Fibroblast of pulmonary artery (primary cell): ENCODE measurements around the gene KCNJ11.
A peak's percentile ranks its signal among the peaks of the same experiment; 100 is the strongest.

Source experiments
- DNase-seq: peaks from one replicate; pipeline ENCODE4 v3.0.0-alpha.2; 2010; ENCODE audit warnings: low read depth
- H3K4me3 ChIP-seq: replicated peaks from 2 replicates; pipeline ENCODE4 v1.5.1; 2011; ENCODE audit warnings: low read depth, mild to moderate bottlenecking, control low read depth, low read length, moderate library complexity
- TF ChIP-seq, protein P1 (sequence below): IDR thresholded peaks from 2 replicates; pipeline ENCODE4 v1.5.1; 2011; ENCODE audit warnings: mild to moderate bottlenecking, control low read depth, low read length, inconsistent platforms; ENCODE audit errors: missing control alignments

The KCNJ11 gene

DNA sequence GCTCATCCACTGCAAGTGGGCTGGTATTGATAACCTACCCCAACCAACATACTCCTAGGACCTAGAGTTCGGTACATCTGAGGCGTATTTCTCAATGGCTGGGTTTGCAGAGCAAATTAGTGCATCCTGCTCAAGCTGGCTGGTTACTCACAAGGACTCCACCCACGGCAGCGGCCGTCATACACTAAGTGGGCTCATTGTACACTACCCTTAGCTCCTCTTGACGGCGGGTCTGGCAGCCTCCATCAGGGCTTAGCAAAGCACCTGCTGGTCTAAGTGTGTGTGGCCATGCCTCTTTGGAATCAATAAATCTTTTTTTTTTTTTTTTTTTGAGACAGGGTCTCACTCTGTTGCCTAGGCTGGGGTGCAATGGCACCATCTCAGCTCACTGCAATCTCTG, 20.2 kb upstream of the KCNJ11 start:
- TF ChIP-seq, protein P1, sequence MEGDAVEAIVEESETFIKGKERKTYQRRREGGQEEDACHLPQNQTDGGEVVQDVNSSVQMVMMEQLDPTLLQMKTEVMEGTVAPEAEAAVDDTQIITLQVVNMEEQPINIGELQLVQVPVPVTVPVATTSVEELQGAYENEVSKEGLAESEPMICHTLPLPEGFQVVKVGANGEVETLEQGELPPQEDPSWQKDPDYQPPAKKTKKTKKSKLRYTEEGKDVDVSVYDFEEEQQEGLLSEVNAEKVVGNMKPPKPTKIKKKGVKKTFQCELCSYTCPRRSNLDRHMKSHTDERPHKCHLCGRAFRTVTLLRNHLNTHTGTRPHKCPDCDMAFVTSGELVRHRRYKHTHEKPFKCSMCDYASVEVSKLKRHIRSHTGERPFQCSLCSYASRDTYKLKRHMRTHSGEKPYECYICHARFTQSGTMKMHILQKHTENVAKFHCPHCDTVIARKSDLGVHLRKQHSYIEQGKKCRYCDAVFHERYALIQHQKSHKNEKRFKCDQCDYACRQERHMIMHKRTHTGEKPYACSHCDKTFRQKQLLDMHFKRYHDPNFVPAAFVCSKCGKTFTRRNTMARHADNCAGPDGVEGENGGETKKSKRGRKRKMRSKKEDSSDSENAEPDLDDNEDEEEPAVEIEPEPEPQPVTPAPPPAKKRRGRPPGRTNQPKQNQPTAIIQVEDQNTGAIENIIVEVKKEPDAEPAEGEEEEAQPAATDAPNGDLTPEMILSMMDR, result no peak
- H3K4me3 ChIP-seq, result no peak overlapping the region
- DNase-seq, result no peak

DNA sequence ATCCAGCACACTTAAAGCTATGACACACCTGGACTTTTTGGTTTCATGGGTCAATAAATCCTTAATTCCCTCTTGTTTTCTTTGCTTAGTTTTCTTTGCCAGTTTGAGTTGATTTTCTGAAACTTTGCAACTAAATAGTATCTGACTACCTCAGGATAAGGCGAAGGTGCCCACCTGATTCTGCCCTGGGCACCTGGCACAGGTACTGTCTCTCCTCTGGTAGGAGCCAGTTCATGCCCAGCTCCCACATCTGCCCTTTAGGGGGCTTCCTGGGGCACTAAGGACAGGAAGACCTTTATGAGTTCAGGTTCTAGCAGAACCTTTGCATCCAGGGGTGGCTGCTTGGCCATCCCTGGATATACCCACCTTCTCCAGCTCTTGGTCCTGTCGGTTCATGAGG, 19.6 kb upstream of the KCNJ11 start:
- TF ChIP-seq, protein P1, result no peak
- no peak overlapping the region for H3K4me3 ChIP-seq
- no peak for DNase-seq

DNA sequence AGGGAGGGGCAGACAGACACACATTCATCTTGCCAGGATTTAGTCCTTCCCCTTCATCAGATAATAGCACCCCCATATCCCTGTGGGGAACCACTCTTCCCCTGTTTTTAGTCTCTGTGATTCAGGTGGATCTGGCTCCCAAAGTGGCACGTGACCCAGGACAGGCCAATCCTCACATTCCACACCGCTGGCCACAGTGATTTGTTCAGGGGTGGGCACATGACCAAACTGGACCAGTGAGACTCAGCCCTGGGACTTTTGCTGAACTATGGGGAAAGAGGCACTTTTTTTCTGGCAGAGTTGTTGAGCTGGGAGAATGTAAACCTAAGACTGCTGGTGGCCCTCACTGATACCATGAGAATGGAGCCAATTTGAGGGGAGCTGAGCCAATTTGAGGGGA, 19.1 kb upstream of the KCNJ11 start:
- no peak overlapping the region for H3K4me3 ChIP-seq
- TF ChIP-seq, protein P1, result no peak
- no peak for DNase-seq

DNA sequence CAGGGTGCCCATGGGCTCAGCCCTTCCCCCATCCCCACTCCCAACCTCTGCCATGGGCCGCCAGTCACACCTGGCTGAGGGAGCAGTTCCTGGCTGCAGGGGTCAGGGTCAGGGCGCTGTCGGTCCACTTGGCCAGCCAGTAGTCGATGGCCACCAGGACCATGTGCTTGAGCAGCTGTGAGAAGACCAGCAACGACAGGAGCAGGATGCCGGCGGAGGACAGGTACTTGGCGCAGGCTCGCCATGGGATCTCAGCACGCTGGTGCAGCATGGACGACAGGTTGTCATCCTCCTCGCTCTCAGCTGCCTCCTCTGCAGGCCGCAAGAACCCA, 18.3 kb upstream of the KCNJ11 start:
- no peak overlapping the region for H3K4me3 ChIP-seq
- TF ChIP-seq, protein P1, result no peak

DNA sequence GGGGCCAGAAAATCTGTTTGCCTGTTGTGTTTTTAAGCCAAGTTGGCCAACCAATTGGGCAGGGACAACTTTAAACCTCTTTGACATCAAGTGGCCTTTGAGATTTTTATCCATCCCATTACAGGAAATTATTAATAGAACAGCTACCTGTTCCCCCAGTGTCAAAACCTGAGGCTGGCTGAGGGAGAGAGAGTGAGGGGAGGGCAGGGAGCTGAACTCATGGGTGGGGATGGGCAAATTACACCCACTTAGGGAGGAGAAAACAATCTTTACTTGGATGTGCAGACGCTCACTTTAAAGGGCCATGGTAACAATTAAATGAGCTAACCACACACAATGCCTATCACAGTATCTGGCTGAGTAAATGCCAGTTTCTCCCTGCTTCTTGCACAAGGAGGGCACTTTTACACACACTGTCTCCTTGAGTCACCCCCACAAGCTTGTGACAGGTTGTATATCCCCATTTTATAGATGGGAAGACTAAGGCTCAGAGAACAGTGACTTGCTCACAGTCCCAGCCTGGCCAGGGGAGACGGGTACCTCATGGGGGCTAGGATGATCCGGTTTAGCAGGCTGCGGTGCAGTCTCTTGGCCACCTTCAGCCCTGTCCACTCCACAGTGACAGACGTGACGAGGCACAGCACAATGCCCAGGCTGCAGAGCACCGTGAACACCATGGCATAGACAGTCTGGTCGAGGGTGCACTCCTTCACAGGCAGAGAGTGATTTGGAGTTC, 17.8 kb upstream of the KCNJ11 start:
- TF ChIP-seq, protein P1, result no peak
- DNase-seq, result no peak
- no peak overlapping the region for H3K4me3 ChIP-seq

More for the DNA sequence above, 18.3 kb upstream of the KCNJ11 start:
- no peak for DNase-seq

DNA sequence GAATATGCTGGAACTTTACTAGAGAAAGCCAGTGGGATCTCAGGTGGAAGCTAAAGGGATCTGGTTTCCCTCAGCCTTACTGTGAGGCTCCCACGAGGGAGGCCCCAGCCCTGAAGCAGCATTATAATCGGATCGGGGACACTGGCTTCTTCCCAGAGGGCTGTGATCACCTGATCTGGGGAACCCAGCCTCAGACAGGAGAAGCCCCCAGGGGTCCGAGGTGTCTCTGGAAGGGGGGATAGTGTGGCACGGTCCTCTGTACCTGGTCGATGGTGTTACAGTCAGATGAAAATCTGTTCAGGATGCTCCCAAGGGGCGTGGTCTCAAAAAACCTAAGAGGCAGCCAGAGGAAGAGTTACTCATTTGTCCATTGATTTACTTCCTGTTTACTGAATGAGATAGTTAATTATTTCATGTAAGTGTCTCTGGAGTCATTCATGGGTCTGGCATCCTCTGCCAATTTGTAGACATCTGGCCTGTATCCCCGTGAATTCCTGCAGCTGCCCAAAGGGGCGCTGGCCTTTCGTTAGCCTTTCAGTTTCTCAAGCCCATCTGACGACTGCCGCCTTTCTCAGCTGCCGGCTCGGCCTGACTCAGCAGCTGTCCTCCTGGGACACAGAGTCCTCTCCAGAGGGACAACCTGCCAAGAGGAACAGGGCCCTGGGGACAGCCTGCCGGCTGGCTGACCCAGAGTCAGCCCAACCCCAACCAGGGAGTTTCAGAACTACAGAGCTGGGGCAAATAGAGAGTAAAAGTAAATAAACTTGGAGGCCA, 17.0 kb upstream of the KCNJ11 start:
- DNase-seq, result peak; percentile 21
- TF ChIP-seq, protein P1, result peak; percentile 2
- H3K4me3 ChIP-seq, result no peak overlapping the region
